Colonic mucosa (tissue), 4 donors: Measurements from ENCODE around the gene PLEKHM3. TPM values are rescaled to one million over a fixed set of nuclear protein-coding genes. Genes with fewer than 3 reads are reported as not detected.

Experiments
- DNase-seq: peaks from one replicate; pipeline ENCODE4 v3.0.0-alpha.2; 2020
- H3K27ac ChIP-seq: fragments of 200-600 bp; one replicate; pipeline ENCODE4 v1.8.0; 2021
- H3K27me3 ChIP-seq: fragments of 200-600 bp; one replicate; pipeline ENCODE4 v1.8.0; 2021
- H3K36me3 ChIP-seq: fragments of 200-600 bp; one replicate; pipeline ENCODE4 v1.8.0; 2021
- H3K4me1 ChIP-seq: fragments of 200-600 bp; one replicate; pipeline ENCODE4 v1.8.0; 2021; ENCODE audit warnings: mild to moderate bottlenecking
- H3K4me3 ChIP-seq: fragments of 200-600 bp; one replicate; pipeline ENCODE4 v1.8.0; 2021
- H3K9ac ChIP-seq, 2 donors: one replicate each; pipeline ENCODE4 v1.7.0; 2013; ENCODE audit warnings: control low read depth in 2 of 2, low read depth in 2 of 2, low read length in 2 of 2
- H3K9me3 ChIP-seq: fragments of 200-600 bp; one replicate; pipeline ENCODE4 v1.8.0; 2021
- intact Hi-C: fragments of 100-400 bp; cut with DNase I; formaldehyde crosslinking; loops from one replicate; pipeline ENCODE4 v1.14.1; 2022
- total RNA-seq, 2 donors: library from RNA; stranded (reverse); fragmentation: NEBNext Ultra II Directional in 1 of 2; extraction: Animal tissue kit (Norgen Biotek cat#: 25700) in 1 of 2; gene quantifications; one replicate each; pipeline ENCODE4 v1.2.1, GENCODE V29; 2021
- TF ChIP-seq, protein P1 (sequence below): fragments of 200-600 bp; IDR thresholded peaks from one replicate; pipeline ENCODE4 v1.8.0; 2022; ENCODE audit warnings: antibody characterized with exemption, mild to moderate bottlenecking
- donor health status: healthy.
- donor health status: DM: no; HTN: no; CAD: no.
- donor health status: DM: no; HTN: no; CAD: no.

PLEKHM3 gene
- total RNA-seq, 2 donors from 2014 or later: 5.7 to 8.3 TPM

DNA sequence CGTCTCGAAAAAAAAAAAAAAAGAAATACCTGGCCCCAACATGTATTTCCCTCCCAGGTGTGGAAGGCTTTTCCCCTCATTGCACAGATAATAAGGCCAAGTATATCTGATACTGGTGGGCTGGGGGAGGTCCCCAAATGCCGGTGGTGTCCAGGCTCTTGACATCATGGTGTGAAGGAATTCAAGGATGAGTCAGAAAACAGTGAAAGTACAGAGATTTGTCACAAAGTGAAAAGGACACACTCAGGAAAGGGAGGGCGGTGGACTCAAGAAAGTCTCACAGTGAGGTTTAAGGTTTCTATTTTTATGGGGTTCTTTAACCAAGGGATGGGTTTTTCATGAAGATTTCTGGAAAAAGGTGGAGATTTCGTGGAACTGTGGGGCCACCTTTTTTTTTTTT, 217.8 kb downstream of the PLEKHM3 start:
- H3K27ac ChIP-seq: no peak overlapping the region
- intact Hi-C loops: no loop called here
- no peaks in the 10 kb centered on the region for H3K27me3 ChIP-seq

DNA sequence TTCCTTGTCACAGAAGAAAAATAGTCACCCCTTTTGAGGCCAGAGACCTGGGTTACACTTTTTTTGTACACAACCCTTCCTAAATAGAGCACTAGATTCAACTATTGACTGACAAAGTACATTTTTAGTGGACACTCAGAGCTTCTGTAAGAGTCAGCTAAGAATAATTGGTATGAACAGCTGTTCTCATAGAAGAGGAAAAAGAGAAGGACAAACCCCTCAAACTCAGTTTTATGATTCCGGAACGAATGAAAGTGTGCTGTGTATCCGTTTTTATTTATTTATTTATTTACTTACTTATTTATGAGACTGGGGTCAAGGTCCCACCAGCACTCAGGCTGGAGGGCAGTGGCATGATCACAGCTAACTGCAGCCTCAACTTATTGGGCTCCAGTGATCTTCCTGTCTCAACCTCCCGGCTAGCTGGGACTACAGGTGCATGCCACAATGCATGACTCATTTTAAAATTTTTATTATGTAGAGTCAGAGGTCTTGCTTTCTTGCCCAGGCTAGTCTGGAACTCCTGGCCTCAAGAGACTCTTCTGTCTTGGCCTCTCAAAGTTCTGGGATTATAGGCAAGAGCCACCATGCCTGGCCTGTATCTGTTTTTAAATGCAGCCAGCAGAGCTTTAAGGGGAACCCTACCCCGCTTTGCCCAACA, 219.6 kb downstream of the PLEKHM3 start:
- H3K9me3 ChIP-seq: no peaks in the 10 kb centered on the region
- no peak for DNase-seq
- no peaks in the 10 kb centered on the region for H3K4me1 ChIP-seq
- no peak overlapping the region for H3K4me3 ChIP-seq
- no peak overlapping the region for H3K9ac ChIP-seq
- intact Hi-C loops: no loop called here
- no peak overlapping the region for H3K27ac ChIP-seq
- TF ChIP-seq, protein P1, sequence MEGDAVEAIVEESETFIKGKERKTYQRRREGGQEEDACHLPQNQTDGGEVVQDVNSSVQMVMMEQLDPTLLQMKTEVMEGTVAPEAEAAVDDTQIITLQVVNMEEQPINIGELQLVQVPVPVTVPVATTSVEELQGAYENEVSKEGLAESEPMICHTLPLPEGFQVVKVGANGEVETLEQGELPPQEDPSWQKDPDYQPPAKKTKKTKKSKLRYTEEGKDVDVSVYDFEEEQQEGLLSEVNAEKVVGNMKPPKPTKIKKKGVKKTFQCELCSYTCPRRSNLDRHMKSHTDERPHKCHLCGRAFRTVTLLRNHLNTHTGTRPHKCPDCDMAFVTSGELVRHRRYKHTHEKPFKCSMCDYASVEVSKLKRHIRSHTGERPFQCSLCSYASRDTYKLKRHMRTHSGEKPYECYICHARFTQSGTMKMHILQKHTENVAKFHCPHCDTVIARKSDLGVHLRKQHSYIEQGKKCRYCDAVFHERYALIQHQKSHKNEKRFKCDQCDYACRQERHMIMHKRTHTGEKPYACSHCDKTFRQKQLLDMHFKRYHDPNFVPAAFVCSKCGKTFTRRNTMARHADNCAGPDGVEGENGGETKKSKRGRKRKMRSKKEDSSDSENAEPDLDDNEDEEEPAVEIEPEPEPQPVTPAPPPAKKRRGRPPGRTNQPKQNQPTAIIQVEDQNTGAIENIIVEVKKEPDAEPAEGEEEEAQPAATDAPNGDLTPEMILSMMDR: no peak
- H3K36me3 ChIP-seq: no peaks in the 10 kb centered on the region
- no peaks in the 10 kb centered on the region for H3K27me3 ChIP-seq

More for the DNA sequence above, 217.8 kb downstream of the PLEKHM3 start:
- no peak overlapping the region for H3K4me3 ChIP-seq
- H3K9me3 ChIP-seq: no peaks in the 10 kb centered on the region
- no peak overlapping the region for H3K9ac ChIP-seq
- DNase-seq: no peak
- peaks cover 5% of the 10 kb centered on the region for H3K4me1 ChIP-seq
- H3K36me3 ChIP-seq: no peaks in the 10 kb centered on the region
- TF ChIP-seq, protein P1: no peak

DNA sequence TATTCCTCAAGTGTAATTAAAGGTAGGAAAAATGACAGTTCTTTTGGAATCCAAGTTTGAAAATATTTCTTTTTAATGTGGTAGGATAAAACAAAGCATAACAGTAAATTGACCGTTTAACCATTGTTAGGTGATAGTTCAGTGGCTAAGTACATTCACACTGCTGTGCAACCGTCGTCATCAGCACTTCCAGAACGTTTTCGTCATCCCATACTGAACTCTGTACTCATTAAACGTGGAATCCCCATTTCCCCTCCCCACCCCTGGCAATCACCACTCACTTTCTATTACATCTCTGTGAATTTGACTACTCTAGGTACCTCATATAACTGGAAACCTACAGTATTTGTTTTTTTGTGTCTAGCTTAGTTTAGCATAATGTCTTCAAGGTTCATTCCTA, 222.7 kb downstream of the PLEKHM3 start:
- Histone ChIP-seq H3K27me3 (no peaks in the 10 kb centered on the region), H3K36me3 (no peaks in the 10 kb centered on the region), H3K4me1 (no peaks in the 10 kb centered on the region), H3K9ac (no peak overlapping the region), H3K27ac (peak overlapping the region; percentile 37), H3K9me3 (no peaks in the 10 kb centered on the region), H3K4me3 (no peak overlapping the region)
- DNase-seq: peak; percentile 76
- TF ChIP-seq, protein P1: no peak
- intact Hi-C loops: no loop called here

DNA sequence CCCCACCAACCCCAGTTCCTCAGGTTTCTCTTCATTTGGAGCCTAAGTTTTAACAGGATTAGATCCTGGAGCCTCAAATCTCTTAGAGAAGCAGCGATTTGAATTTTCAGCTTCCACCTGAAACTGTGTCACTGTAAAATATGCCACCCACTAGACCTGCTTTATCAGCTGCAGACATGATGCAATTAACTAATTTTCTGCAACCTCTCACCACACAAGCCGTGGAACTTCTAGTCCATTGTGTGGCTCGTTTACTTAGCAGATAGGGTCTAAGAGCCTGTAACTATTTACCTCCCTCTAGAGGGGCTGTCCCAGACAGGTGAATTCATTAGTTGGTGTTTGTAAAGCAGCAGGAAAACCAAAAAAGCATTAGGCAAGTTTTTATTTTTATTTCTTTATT, 224.1 kb downstream of the PLEKHM3 start:
- H3K4me1 ChIP-seq: peaks cover 9% of the 10 kb centered on the region
- no peaks in the 10 kb centered on the region for H3K9me3 ChIP-seq
- TF ChIP-seq, protein P1: no peak
- H3K9ac ChIP-seq: no peak overlapping the region
- intact Hi-C loops: no loop called here
- no peak overlapping the region for H3K27ac ChIP-seq
- no peak for DNase-seq
- no peaks in the 10 kb centered on the region for H3K36me3 ChIP-seq
- H3K4me3 ChIP-seq: no peak overlapping the region
- H3K27me3 ChIP-seq: no peaks in the 10 kb centered on the region

DNA sequence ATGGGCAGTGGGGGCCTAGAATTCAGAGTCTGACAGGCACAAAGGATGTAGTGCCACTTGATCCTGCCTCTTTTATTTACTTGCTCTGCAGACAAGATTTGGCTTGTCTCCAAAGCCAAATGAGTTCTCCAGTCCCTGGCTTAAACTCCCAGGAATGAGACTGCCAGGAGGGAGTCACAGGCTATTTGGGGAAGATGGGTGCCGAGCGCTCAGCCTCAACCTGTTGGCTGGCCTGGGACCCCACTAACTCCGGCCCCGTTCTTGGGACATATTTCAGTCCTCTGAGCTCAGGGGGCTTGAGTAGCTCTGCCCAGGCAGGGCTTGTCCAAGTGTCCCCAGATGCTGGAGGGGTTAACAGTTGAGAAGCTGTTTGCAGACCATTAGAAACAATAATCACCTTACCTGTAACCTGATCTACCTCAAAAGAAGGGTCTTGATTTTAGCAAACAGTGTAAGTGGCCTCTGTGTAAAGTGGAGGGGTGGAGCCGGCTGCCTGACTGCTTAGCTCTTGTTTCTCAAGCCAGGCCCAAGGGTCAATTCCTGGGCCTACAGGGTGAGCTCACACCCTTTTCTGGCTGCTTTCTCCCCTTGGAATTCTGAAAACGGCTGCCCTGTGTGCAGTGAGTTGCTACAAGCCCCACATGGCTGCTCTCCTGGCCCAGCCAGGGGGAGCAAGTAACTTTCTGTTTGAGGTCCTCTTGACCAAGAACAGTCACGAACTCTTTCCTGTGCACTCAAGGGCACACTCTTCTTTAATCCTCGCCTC, 228.6 kb downstream of the PLEKHM3 start:
- H3K9me3 ChIP-seq: no peaks in the 10 kb centered on the region
- DNase-seq: peak; percentile 73
- intact Hi-C loops: no loop called here
- H3K4me1 ChIP-seq: peaks cover 9% of the 10 kb centered on the region
- H3K4me3 ChIP-seq: no peak overlapping the region
- H3K27me3 ChIP-seq: no peaks in the 10 kb centered on the region
- H3K27ac ChIP-seq: peak overlapping the region; percentile 70
- H3K9ac ChIP-seq: peak overlapping the region in 1 of 2 donors; percentile 73
- TF ChIP-seq, protein P1: no peak
- no peaks in the 10 kb centered on the region for H3K36me3 ChIP-seq
